Fibroblast of pulmonary artery (primary cell): ENCODE results near the gene ZNF771.

Source experiments
- DNase-seq: peaks from one replicate; pipeline ENCODE4 v3.0.0-alpha.2; 2010; ENCODE audit warnings: low read depth
- H3K4me3 ChIP-seq: replicated peaks from 2 replicates; pipeline ENCODE4 v1.5.1; 2011; ENCODE audit warnings: low read depth, mild to moderate bottlenecking, control low read depth, low read length, moderate library complexity
- TF ChIP-seq, protein P1 (sequence below): IDR thresholded peaks from 2 replicates; pipeline ENCODE4 v1.5.1; 2011; ENCODE audit warnings: mild to moderate bottlenecking, control low read depth, low read length, inconsistent platforms; ENCODE audit errors: missing control alignments

ZNF771 gene

GRCh38 chr16:30369938-30370455, 37.4 kb upstream of the ZNF771 start:
- no peak for DNase-seq
- TF ChIP-seq, protein P1, sequence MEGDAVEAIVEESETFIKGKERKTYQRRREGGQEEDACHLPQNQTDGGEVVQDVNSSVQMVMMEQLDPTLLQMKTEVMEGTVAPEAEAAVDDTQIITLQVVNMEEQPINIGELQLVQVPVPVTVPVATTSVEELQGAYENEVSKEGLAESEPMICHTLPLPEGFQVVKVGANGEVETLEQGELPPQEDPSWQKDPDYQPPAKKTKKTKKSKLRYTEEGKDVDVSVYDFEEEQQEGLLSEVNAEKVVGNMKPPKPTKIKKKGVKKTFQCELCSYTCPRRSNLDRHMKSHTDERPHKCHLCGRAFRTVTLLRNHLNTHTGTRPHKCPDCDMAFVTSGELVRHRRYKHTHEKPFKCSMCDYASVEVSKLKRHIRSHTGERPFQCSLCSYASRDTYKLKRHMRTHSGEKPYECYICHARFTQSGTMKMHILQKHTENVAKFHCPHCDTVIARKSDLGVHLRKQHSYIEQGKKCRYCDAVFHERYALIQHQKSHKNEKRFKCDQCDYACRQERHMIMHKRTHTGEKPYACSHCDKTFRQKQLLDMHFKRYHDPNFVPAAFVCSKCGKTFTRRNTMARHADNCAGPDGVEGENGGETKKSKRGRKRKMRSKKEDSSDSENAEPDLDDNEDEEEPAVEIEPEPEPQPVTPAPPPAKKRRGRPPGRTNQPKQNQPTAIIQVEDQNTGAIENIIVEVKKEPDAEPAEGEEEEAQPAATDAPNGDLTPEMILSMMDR: no peak
- peak overlapping the region; percentile 82 for H3K4me3 ChIP-seq

GRCh38 chr16:30370456-30371247, 36.8 kb upstream of the ZNF771 start, which contains the start of gene TBC1D10B:
TBC1D10B (minus strand) TSS chr16:30370494; CDS start chr16:30370183, 311 bp downstream.
- peak; percentile 100 for DNase-seq
- TF ChIP-seq, protein P1: peak; percentile 20
- peak within 1 kb of the TSS; percentile 82 for H3K4me3 ChIP-seq

DNA sequence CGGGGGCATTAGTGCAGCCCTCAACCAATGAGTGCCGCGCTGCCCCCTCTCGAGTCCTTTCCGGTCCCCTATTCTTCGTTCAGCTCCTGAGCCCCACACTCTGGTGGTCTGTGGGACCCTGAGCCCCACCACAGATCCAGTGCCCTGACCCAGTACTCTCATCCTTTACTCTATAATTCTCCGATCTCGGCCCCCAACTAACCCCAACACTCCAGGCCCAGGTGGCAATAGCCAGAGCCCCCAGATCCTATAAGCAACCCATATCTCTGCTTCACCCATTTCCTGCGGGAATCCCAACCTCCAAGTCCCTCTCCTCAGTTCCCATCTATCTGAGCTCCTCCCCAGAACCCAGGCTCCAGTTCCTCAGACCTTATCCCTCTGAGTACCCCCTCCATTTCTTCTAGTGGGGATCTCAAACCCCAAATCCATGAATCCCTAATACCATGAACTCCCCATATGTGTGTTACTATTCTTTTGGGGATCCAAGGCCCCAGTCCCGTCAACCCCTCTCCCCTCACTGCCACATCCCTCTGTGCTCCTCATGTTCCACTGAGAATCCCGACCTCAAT, 36.1 kb upstream of the ZNF771 start:
- DNase-seq: no peak
- TF ChIP-seq, protein P1: no peak

GRCh38 chr16:30372038-30372712, 35.2 kb upstream of the ZNF771 start:
- TF ChIP-seq, protein P1: no peak
- no peak overlapping the region for H3K4me3 ChIP-seq
- no peak for DNase-seq

More for the DNA sequence above, 36.1 kb upstream of the ZNF771 start:
- H3K4me3 ChIP-seq: peak overlapping the region; percentile 55

GRCh38 chr16:30372725-30373124, 34.7 kb upstream of the ZNF771 start:
- TF ChIP-seq, protein P1: no peak
- H3K4me3 ChIP-seq: no peak overlapping the region
- DNase-seq: no peak

GRCh38 chr16:30374538-30374937, 32.9 kb upstream of the ZNF771 start, which contains the start of gene MYL11:
MYL11 (plus strand) TSS chr16:30374802; CDS start chr16:30374858, 56 bp downstream.
- H3K4me3 ChIP-seq: no peak within 1 kb of the TSS
- TF ChIP-seq, protein P1: no peak
- no peak for DNase-seq
